HEK293 (cell line): ENCODE results near the gene SLC25A13.
A peak's percentile ranks its signal among the peaks of the same experiment; 100 is the strongest.

Experiments used
- CTCF ChIA-PET: fragments of 350-600 bp; formaldehyde crosslinking; extraction: SDS; loops from one replicate; lab custom pipeline; 2021; ENCODE audit warnings: antibody characterized with exemption; lab: Yijun Ruan, JAX
- POLR2A ChIA-PET: fragments of 300-600 bp; formaldehyde crosslinking; extraction: SDS; loops from one replicate; lab custom pipeline; 2020; ENCODE audit warnings: antibody characterized with exemption, inconsistent platforms; lab: Yijun Ruan, JAX
- H3K27ac ChIP-seq: fragments of 200-500 bp; sonication (Bioruptor generic); 2 replicates; pipeline ENCODE4 v1.5.1; 2014; ENCODE audit warnings: low read depth, low read length, control low read depth, inconsistent platforms; ENCODE audit errors: extremely low read depth
- H3K36me3 ChIP-seq, 2 experiments: fragments of 200-500 bp in 1 of 2; sonication (Bioruptor generic) in 1 of 2; 1 replicate in 1 of 2; 2 replicates in 1 of 2; pipeline ENCODE4 v1.5.1; 2014 to 2017; ENCODE audit warnings: inconsistent platforms in 2 of 2, low read length in 2 of 2; ENCODE audit not compliant: control insufficient read depth in 2 of 2, insufficient read depth in 1 of 2
- H3K4me1 ChIP-seq: fragments of 200-500 bp; sonication (Bioruptor generic); 2 replicates; pipeline ENCODE4 v1.5.1; 2014; ENCODE audit warnings: mild to moderate bottlenecking, low read length, inconsistent platforms; ENCODE audit not compliant: control insufficient read depth, insufficient read depth
- H3K4me3 ChIP-seq: 2 replicates; pipeline ENCODE4 v1.5.1; 2011; ENCODE audit warnings: low read depth, mild to moderate bottlenecking, control low read depth, low read length, moderate library complexity
- H3K9me3 ChIP-seq: fragments of 200-500 bp; sonication (Bioruptor generic); 2 replicates; pipeline ENCODE4 v1.5.1; 2014; ENCODE audit warnings: low read depth, low read length, inconsistent platforms; ENCODE audit not compliant: control insufficient read depth, insufficient read depth
- ELK4 ChIP-seq: IDR thresholded peaks from 2 replicates; pipeline ENCODE4 v1.6.1; 2011; ENCODE audit warnings: mild to moderate bottlenecking, low read depth, low read length, borderline replicate concordance
- HIC1 ChIP-seq: fragments of 450-650 bp; formaldehyde crosslinking; IDR thresholded peaks from 2 replicates; pipeline ENCODE4 v1.5.1; 2016; ENCODE audit warnings: missing biosample characterization, missing genetic modification characterization
- SP7 ChIP-seq: fragments of 450-650 bp; formaldehyde crosslinking; IDR thresholded peaks from 2 replicates; pipeline ENCODE4 v1.5.1; 2016; ENCODE audit warnings: missing biosample characterization, missing genetic modification characterization
- ZBTB11 ChIP-seq: fragments of 450-650 bp; formaldehyde crosslinking; conservative IDR thresholded peaks from 2 replicates; pipeline ENCODE4 v1.5.1; 2016; ENCODE audit warnings: low read depth, missing biosample characterization, missing genetic modification characterization
- ZBTB20 ChIP-seq: fragments of 450-650 bp; formaldehyde crosslinking; IDR thresholded peaks from 2 replicates; pipeline ENCODE4 v1.5.1; 2016; ENCODE audit warnings: missing biosample characterization, missing genetic modification characterization
- ZNF140 ChIP-seq: fragments of 450-650 bp; formaldehyde crosslinking; IDR thresholded peaks from 2 replicates; pipeline ENCODE4 v1.5.1; 2016; ENCODE audit warnings: missing biosample characterization, missing genetic modification characterization
- ZNF175 ChIP-seq: fragments of 450-650 bp; formaldehyde crosslinking; IDR thresholded peaks from 2 replicates; pipeline ENCODE4 v1.5.1; 2016; ENCODE audit warnings: missing biosample characterization, missing genetic modification characterization
- ZNF223 ChIP-seq: fragments of 450-650 bp; formaldehyde crosslinking; IDR thresholded peaks from 2 replicates; pipeline ENCODE4 v1.5.1; 2016; ENCODE audit warnings: missing biosample characterization, missing genetic modification characterization
- ZNF292 ChIP-seq: fragments of 450-650 bp; formaldehyde crosslinking; IDR thresholded peaks from 2 replicates; pipeline ENCODE4 v1.5.1; 2016; ENCODE audit warnings: low read depth, missing biosample characterization, missing genetic modification characterization, borderline replicate concordance
- ZNF391 ChIP-seq: fragments of 450-650 bp; formaldehyde crosslinking; IDR thresholded peaks from 2 replicates; pipeline ENCODE4 v1.5.1; 2016; ENCODE audit warnings: low read depth, missing biosample characterization, missing genetic modification characterization, borderline replicate concordance
- ZNF76 ChIP-seq: fragments of 450-650 bp; formaldehyde crosslinking; IDR thresholded peaks from 2 replicates; pipeline ENCODE4; 2016; ENCODE audit warnings: low read depth, missing biosample characterization, missing genetic modification characterization, borderline replicate concordance
- ZSCAN18 ChIP-seq: fragments of 450-650 bp; formaldehyde crosslinking; IDR thresholded peaks from 2 replicates; pipeline ENCODE4 v1.5.1; 2016; ENCODE audit warnings: missing biosample characterization, missing genetic modification characterization
- ZSCAN5A ChIP-seq: fragments of 450-650 bp; formaldehyde crosslinking; IDR thresholded peaks from 2 replicates; pipeline ENCODE4 v1.5.1; 2016; ENCODE audit warnings: missing biosample characterization, missing genetic modification characterization
- ZXDB ChIP-seq: fragments of 450-650 bp; formaldehyde crosslinking; IDR thresholded peaks from 2 replicates; pipeline ENCODE4 v1.5.1; 2016; ENCODE audit warnings: missing biosample characterization, missing genetic modification characterization
- TF ChIP-seq, protein P1 (sequence below): fragments of 450-650 bp; formaldehyde crosslinking; IDR thresholded peaks from 2 replicates; pipeline ENCODE4 v1.5.1; 2017; ENCODE audit warnings: missing biosample characterization, mild to moderate bottlenecking, missing genetic modification characterization, moderate library complexity

Gene SLC25A13

GRCh38 chr7:96322847-96323461 is 1.1 kb upstream of the SLC25A13 start:
- no peaks in the 10 kb centered on the region for H3K4me1 ChIP-seq
- no peaks in the 10 kb centered on the region for H3K9me3 ChIP-seq
- H3K27ac ChIP-seq: no peak overlapping the region
- no peaks in the 10 kb centered on the region for H3K36me3 ChIP-seq
- TF ChIP-seq, protein P1, sequence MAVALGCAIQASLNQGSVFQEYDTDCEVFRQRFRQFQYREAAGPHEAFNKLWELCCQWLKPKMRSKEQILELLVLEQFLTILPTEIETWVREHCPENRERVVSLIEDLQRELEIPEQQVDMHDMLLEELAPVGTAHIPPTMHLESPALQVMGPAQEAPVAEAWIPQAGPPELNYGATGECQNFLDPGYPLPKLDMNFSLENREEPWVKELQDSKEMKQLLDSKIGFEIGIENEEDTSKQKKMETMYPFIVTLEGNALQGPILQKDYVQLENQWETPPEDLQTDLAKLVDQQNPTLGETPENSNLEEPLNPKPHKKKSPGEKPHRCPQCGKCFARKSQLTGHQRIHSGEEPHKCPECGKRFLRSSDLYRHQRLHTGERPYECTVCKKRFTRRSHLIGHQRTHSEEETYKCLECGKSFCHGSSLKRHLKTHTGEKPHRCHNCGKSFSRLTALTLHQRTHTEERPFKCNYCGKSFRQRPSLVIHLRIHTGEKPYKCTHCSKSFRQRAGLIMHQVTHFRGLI (tag by site-specific recombination): no peak
- TF ChIP-seq ZNF292 (tag by site-specific recombination): no peak
- TF ChIP-seq ZBTB20 (tag by site-specific recombination): no peak
- no peak for TF ChIP-seq ZNF140 (tag by site-specific recombination)
- no peak for TF ChIP-seq ZNF76 (tag by site-specific recombination)
- TF ChIP-seq ZNF223 (tag by site-specific recombination): no peak
- TF ChIP-seq ZNF391 (tag by site-specific recombination): no peak
- no peak for TF ChIP-seq ZNF175 (tag by site-specific recombination)
- TF ChIP-seq ZSCAN18 (tag by site-specific recombination): no peak
- no peak for TF ChIP-seq ZXDB
- TF ChIP-seq ZSCAN5A (tag by site-specific recombination): no peak
- no peak for TF ChIP-seq ELK4
- TF ChIP-seq SP7 (tag by site-specific recombination): no peak
- POLR2A ChIA-PET: no interaction called here
- no peak overlapping the region for H3K4me3 ChIP-seq
- CTCF ChIA-PET: interaction anchor here (0.6 kb wide), 1 partner anchor 1926 kb away, joined by 5 read pairs; no protein-coding TSS in a partner anchor

GRCh38 chr7:96322373-96322695 is 436 bp upstream of the SLC25A13 start:
- H3K4me1 ChIP-seq: no peaks in the 10 kb centered on the region
- H3K9me3 ChIP-seq: no peaks in the 10 kb centered on the region
- POLR2A ChIA-PET: no interaction called here
- H3K4me3 ChIP-seq: peak overlapping the region; percentile 94
- H3K36me3 ChIP-seq: no peaks in the 10 kb centered on the region
- H3K27ac ChIP-seq: no peak overlapping the region; the same call in 1 of the 2 replicates
- CTCF ChIA-PET: interaction anchor here (0.6 kb wide), 1 partner anchor 1925 kb away, joined by 5 read pairs; no protein-coding TSS in a partner anchor
- TF ChIP-seq ZBTB11 (tag by site-specific recombination): no peak
- 0 out of 2 replicates have a peak, but pooled peaks have one; percentile 8 for TF ChIP-seq HIC1 (tag by site-specific recombination)
